HEK293 (cell line): Measurements from ENCODE around the gene DOCK3.

ENCODE experiments used
- CTCF ChIP-seq: fragments of 450-650 bp; formaldehyde crosslinking; IDR thresholded peaks from 2 replicates; pipeline ENCODE4 v1.5.1; 2016; ENCODE audit warnings: missing biosample characterization, missing genetic modification characterization
- GLI4 ChIP-seq: fragments of 450-650 bp; formaldehyde crosslinking; IDR thresholded peaks from 2 replicates; pipeline ENCODE4 v1.5.1; 2016; ENCODE audit warnings: missing biosample characterization, missing genetic modification characterization
- MEIS1 ChIP-seq: sonication (generic); formaldehyde crosslinking; IDR thresholded peaks from 2 replicates; pipeline ENCODE4 v1.8.1; 2022; ENCODE audit warnings: missing genetic modification reagents, mild to moderate bottlenecking, borderline replicate concordance
- MYNN ChIP-seq: fragments of 450-650 bp; formaldehyde crosslinking; IDR thresholded peaks from 2 replicates; pipeline ENCODE4 v1.5.1; 2016; ENCODE audit warnings: missing biosample characterization, missing genetic modification characterization, borderline replicate concordance
- SP7 ChIP-seq: fragments of 450-650 bp; formaldehyde crosslinking; IDR thresholded peaks from 2 replicates; pipeline ENCODE4 v1.5.1; 2016; ENCODE audit warnings: missing biosample characterization, missing genetic modification characterization
- YY1 ChIP-seq: fragments of 450-650 bp; formaldehyde crosslinking; IDR thresholded peaks from 2 replicates; pipeline ENCODE4 v1.5.1; 2018; ENCODE audit warnings: missing biosample characterization, missing genetic modification characterization
- ZBTB11 ChIP-seq: fragments of 450-650 bp; formaldehyde crosslinking; conservative IDR thresholded peaks from 2 replicates; pipeline ENCODE4 v1.5.1; 2016; ENCODE audit warnings: low read depth, missing biosample characterization, missing genetic modification characterization
- ZNF174 ChIP-seq: fragments of 450-650 bp; formaldehyde crosslinking; IDR thresholded peaks from 2 replicates; pipeline ENCODE4 v1.5.0; 2017; ENCODE audit warnings: missing biosample characterization, mild to moderate bottlenecking, missing genetic modification characterization
- ZNF23 ChIP-seq: fragments of 450-650 bp; formaldehyde crosslinking; IDR thresholded peaks from 2 replicates; pipeline ENCODE4 v1.5.1; 2016; ENCODE audit warnings: missing biosample characterization, missing genetic modification characterization, borderline replicate concordance
- ZNF274 ChIP-seq, 2 experiments: fragments of 200-500 bp in 1 of 2; fragments of 450-650 bp in 1 of 2; sonication (Bioruptor generic) in 1 of 2; formaldehyde crosslinking in 1 of 2; IDR thresholded peaks; 2 replicates each; pipeline versions ENCODE4 v1.5.1 to v1.6.1; 2014 to 2016; ENCODE audit warnings: borderline replicate concordance in 1 of 2, inconsistent platforms in 1 of 2, low read length in 1 of 2, missing biosample characterization in 1 of 2, missing genetic modification characterization in 1 of 2
- ZNF449 ChIP-seq: fragments of 450-650 bp; formaldehyde crosslinking; IDR thresholded peaks from 2 replicates; pipeline ENCODE4 v1.5.1; 2017; ENCODE audit warnings: missing biosample characterization, mild to moderate bottlenecking, missing genetic modification characterization, moderate library complexity
- ZNF645 ChIP-seq: fragments of 450-650 bp; formaldehyde crosslinking; IDR thresholded peaks from 2 replicates; pipeline ENCODE4; 2016; ENCODE audit warnings: missing biosample characterization, missing genetic modification characterization
- ZNF830 ChIP-seq: fragments of 450-650 bp; IDR thresholded peaks from 2 replicates; pipeline ENCODE4 v1.5.0; 2018; ENCODE audit warnings: missing biosample characterization, missing genetic modification characterization, low read depth, mild to moderate bottlenecking, moderate library complexity

- TF ChIP-seq CTCF (tag by site-specific recombination) (no peak), ZNF645 (tag by site-specific recombination) (no peak), ZNF23 (tag by site-specific recombination) (no peak), MYNN (tag by site-specific recombination) (no peak), ZBTB11 (tag by site-specific recombination) (no peak), YY1 (tag by site-specific recombination) (no peak), ZNF274 (IDR thresholded peaks at IDR 0.05; ENCODE audit: low read length) (no peak), ZNF274 (tag by site-specific recombination; IDR thresholded peaks at IDR 0.05; ENCODE audit: borderline replicate concordance) (no peak), GLI4 (tag by site-specific recombination) (no peak), SP7 (tag by site-specific recombination) (no peak), MEIS1 (CRISPR knock-in tag) (no peak), ZNF830 (tag by site-specific recombination) (no peak), ZNF174 (tag by site-specific recombination) (no peak), ZNF449 (tag by site-specific recombination) (no peak)
Observed at GRCh38 chr3:51279448-51279847, 604.7 kb downstream of the DOCK3 start.
